A549 (cell line): Measurements from ENCODE around the gene NDUFAF3. TPM values are rescaled to one million over a fixed set of nuclear protein-coding genes. Genes with fewer than 3 reads are reported as not detected.

Experiments used
- ATAC-seq, 2 experiments: fragments of 200-7000 bp in 1 of 2; fragments of >200 bp in 1 of 2; cut with Nextera tagmentation in 1 of 2; cut with Tn5 transposase in 1 of 2; 3 replicates each; pipeline versions ENCODE4 v1.8.0 to v1.9.1; 2018 to 2020; ENCODE audit warnings: mild to moderate bottlenecking in 1 of 2, moderate library complexity in 1 of 2
- CTCF ChIA-PET: fragments of 300-600 bp; sonication (Branson Sonifier 250); formaldehyde crosslinking; extraction: SDS; loops from one replicate; lab custom pipeline; 2021; ENCODE audit warnings: antibody characterized with exemption, inconsistent platforms; lab: Yijun Ruan, JAX
- POLR2A ChIA-PET: fragments of 350-600 bp; formaldehyde crosslinking; extraction: SDS; loops from one replicate; lab custom pipeline; 2021; ENCODE audit warnings: antibody characterized with exemption, inconsistent platforms; lab: Yijun Ruan, JAX
- DNase-seq, 2 experiments: peaks; one replicate each; pipeline versions ENCODE4 v3.0.0 to v3.0.0-alpha.2; 2011 to 2016; ENCODE audit warnings: low read depth in 1 of 2, low spot score in 1 of 2
- FAIRE-seq: peaks from 2 replicates; lab custom pipeline; 2011; peaks lifted over from hg19 to GRCh38; lab: Jason Lieb, UNC
- H3K27ac ChIP-seq, 2 experiments: fragments of >200 bp; sonication (Bioruptor Twin); formaldehyde crosslinking; 3 replicates each; pipeline ENCODE4 v1.5.1; 2016 to 2017
- H3K4me1 ChIP-seq: fragments of >200 bp; sonication (Bioruptor Twin); formaldehyde crosslinking; 3 replicates; pipeline ENCODE4 v1.6.1; 2016
- H3K4me2 ChIP-seq: fragments of >200 bp; sonication (Bioruptor Twin); formaldehyde crosslinking; 3 replicates; pipeline ENCODE4 v1.6.1; 2016
- H3K4me3 ChIP-seq: fragments of >200 bp; sonication (Bioruptor Twin); formaldehyde crosslinking; 3 replicates; pipeline ENCODE4 v1.5.1; 2016
- H3K9me3 ChIP-seq: fragments of >200 bp; sonication (Bioruptor Twin); formaldehyde crosslinking; 3 replicates; pipeline ENCODE4 v1.6.1; 2016
- BCL3 ChIP-seq: fragments of >200 bp; sonication (Bioruptor Twin); formaldehyde crosslinking; IDR thresholded peaks from 3 replicates; pipeline ENCODE4 v1.6.1; 2016
- BHLHE40 ChIP-seq: IDR thresholded peaks from 2 replicates; pipeline ENCODE4 v1.6.1; 2012; ENCODE audit warnings: low read depth, low read length, inconsistent platforms
- CEBPB ChIP-seq, 2 experiments: fragments of >200 bp in 1 of 2; sonication (Bioruptor Twin) in 1 of 2; formaldehyde crosslinking in 1 of 2; IDR thresholded peaks; 2 replicates each; pipeline ENCODE4 v1.6.1; 2012 to 2016
- CHD2 ChIP-seq: fragments of 150-350 bp; IDR thresholded peaks from 2 replicates; pipeline ENCODE4 v1.6.1; 2014; ENCODE audit warnings: low read length; ENCODE audit not compliant: partially characterized antibody
- CTCF ChIP-seq: fragments of >200 bp; sonication (Bioruptor Twin); formaldehyde crosslinking; IDR thresholded peaks from 3 replicates; pipeline ENCODE4 v1.5.1; 2016
- ESRRA ChIP-seq: fragments of 150-350 bp; IDR thresholded peaks from 2 replicates; pipeline ENCODE4 v1.6.1; 2014; ENCODE audit warnings: mild to moderate bottlenecking, low read length, borderline replicate concordance
- FOSB ChIP-seq: fragments of 250-450 bp; sonication (Bioruptor Pico); IDR thresholded peaks from 2 replicates; pipeline ENCODE4 v1.5.0; 2020; ENCODE audit warnings: mild to moderate bottlenecking, moderate library complexity
- HEYL ChIP-seq: fragments of 250-450 bp; sonication (Bioruptor Pico); IDR thresholded peaks from 2 replicates; pipeline ENCODE4 v1.8.0; 2021; ENCODE audit warnings: mild to moderate bottlenecking, moderate library complexity
- HOXB13 ChIP-seq: fragments of 250-450 bp; sonication (Bioruptor Pico); IDR thresholded peaks from 2 replicates; pipeline ENCODE4 v1.5.0; 2020; ENCODE audit warnings: low read depth, mild to moderate bottlenecking, moderate library complexity
- JUN ChIP-seq, 2 experiments: fragments of >200 bp; sonication (Bioruptor Twin); formaldehyde crosslinking; IDR thresholded peaks; 2 replicates in 1 of 2; 3 replicates in 1 of 2; pipeline ENCODE4 v1.6.1; 2016 to 2017
- MAX ChIP-seq: IDR thresholded peaks from 2 replicates; pipeline ENCODE4 v1.6.1; 2012
- MAZ ChIP-seq: fragments of 150-350 bp; IDR thresholded peaks from 2 replicates; pipeline ENCODE4 v1.6.1; 2014; ENCODE audit warnings: antibody characterized with exemption, low read depth, low read length, borderline replicate concordance
- MYC ChIP-seq: IDR thresholded peaks from 2 replicates; pipeline ENCODE4 v1.6.1; 2012; ENCODE audit warnings: mild to moderate bottlenecking, inconsistent platforms, low read length, improper control_type of control experiment, borderline replicate concordance
- NR3C1 ChIP-seq: fragments of >200 bp; sonication (Bioruptor Twin); formaldehyde crosslinking; IDR thresholded peaks from 3 replicates; pipeline ENCODE4 v1.6.1; 2017
- PHF8 ChIP-seq: fragments of 200-600 bp; sonication (generic); IDR thresholded peaks from 2 replicates; pipeline ENCODE4 v1.6.1; 2016; ENCODE audit warnings: low read depth, mild to moderate bottlenecking, antibody characterized with exemption, moderate library complexity, borderline replicate concordance
- RAD21 ChIP-seq, 2 experiments: fragments of >200 bp in 1 of 2; sonication (Bioruptor Twin) in 1 of 2; formaldehyde crosslinking in 1 of 2; IDR thresholded peaks in 1 of 2; conservative IDR thresholded peaks in 1 of 2; 2 replicates in 1 of 2; 3 replicates in 1 of 2; pipeline ENCODE4 v1.6.1; 2012 to 2018; ENCODE audit warnings: inconsistent platforms in 1 of 2
- RCOR1 ChIP-seq: fragments of 150-350 bp; IDR thresholded peaks from 2 replicates; pipeline ENCODE4 v1.6.1; 2014; ENCODE audit warnings: antibody characterized with exemption, low read length, low read depth
- USF2 ChIP-seq: fragments of 450-650 bp; IDR thresholded peaks from 2 replicates; pipeline ENCODE4 v1.6.1; 2014; ENCODE audit warnings: antibody characterized with exemption
- ZSCAN20 ChIP-seq: fragments of 250-450 bp; sonication (Bioruptor Pico); IDR thresholded peaks from 2 replicates; pipeline ENCODE4 v1.8.0; 2022; ENCODE audit warnings: mild to moderate bottlenecking, moderate library complexity
- WGBS: methylation state at CpG from one replicate; pipeline ENCODE4 v1.1.6; 2017; ENCODE audit errors: missing lambda C conversion rate; 5-methylcytosine and 5-hydroxymethylcytosine counted together
- polyA plus RNA-seq, 4 experiments: library from polyadenylated mRNA; depleted of rRNA in 3 of 4; stranded (reverse); fragments of >200 nt; fragmentation: RNase III in 1 of 4; extraction: RNeasy Plus Mini Kit Qiagen cat#74134 plus additional on column Dnase treatment in 1 of 4; gene quantifications; 2 replicates in 3 of 4; 3 replicates in 1 of 4; pipeline ENCODE4 v1.2.3, GENCODE V29; 2011 to 2017
- TF ChIP-seq, protein P1 (sequence below): fragments of 150-350 bp; IDR thresholded peaks from 2 replicates; pipeline ENCODE4 v1.6.1; 2014; ENCODE audit warnings: low read depth, mild to moderate bottlenecking, low read length
- TF ChIP-seq, protein P2 (sequence below): IDR thresholded peaks from 2 replicates; pipeline ENCODE4 v1.6.1; 2012; ENCODE audit warnings: low read depth, borderline replicate concordance

The NDUFAF3 gene
- polyA plus RNA-seq, 2 of the 4 experiments (the other 2 are of a cell fraction) = 44.3 to 71.4 TPM

DNA sequence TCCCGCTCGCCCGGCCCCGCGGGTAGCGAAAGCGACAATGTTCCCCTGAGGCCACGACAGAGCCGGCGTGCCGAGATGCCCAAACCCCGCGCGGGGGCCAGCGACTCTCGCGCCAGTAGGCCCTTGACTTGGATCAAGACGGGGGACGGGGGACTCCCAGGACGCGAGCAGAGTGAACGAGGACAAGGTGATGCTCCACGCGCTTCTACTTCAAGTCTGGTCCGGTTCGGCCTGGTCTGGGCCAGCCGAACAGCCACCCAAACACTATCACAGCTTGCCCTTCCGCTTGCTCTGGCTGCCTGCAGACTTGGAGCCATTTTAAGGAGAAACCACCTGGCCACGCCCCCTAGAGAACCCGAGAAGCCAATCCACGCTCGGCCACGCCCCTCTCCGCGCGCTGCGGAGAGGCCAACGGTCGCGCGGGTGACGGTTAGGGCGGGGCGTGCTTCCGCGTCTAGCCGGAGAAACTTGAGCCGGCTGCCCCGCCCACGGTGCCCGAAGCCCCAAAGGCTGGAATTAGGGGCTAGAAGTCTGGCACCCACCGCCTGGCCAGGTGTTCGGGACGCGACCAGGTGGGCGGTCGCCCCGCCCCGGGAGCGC lies 608 bp upstream of the NDUFAF3 start (continued):
- TF ChIP-seq BCL3 (peak; percentile 99), FOSB (CRISPR knock-in tag) (no peak), NR3C1 (no peak), JUN (IDR thresholded peaks at IDR 0.05) (peak; percentile 79 to 85; a peak in 3 of 5 replicates), CEBPB (IDR thresholded peaks at IDR 0.05) (no peak), BHLHE40 (no peak), MAX (peak; percentile 75), PHF8 (peak; percentile 81), CHD2 (no peak), MAZ (0 out of 2 replicates have a peak, but pooled peaks have one; percentile 39), CTCF (no peak), HEYL (no peak), RCOR1 (no peak)
- TF ChIP-seq, protein P1, sequence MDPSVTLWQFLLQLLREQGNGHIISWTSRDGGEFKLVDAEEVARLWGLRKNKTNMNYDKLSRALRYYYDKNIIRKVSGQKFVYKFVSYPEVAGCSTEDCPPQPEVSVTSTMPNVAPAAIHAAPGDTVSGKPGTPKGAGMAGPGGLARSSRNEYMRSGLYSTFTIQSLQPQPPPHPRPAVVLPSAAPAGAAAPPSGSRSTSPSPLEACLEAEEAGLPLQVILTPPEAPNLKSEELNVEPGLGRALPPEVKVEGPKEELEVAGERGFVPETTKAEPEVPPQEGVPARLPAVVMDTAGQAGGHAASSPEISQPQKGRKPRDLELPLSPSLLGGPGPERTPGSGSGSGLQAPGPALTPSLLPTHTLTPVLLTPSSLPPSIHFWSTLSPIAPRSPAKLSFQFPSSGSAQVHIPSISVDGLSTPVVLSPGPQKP = no peak
- TF ChIP-seq, protein P2, sequence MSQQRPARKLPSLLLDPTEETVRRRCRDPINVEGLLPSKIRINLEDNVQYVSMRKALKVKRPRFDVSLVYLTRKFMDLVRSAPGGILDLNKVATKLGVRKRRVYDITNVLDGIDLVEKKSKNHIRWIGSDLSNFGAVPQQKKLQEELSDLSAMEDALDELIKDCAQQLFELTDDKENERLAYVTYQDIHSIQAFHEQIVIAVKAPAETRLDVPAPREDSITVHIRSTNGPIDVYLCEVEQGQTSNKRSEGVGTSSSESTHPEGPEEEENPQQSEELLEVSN = peak; percentile 38; the same call in 1 of the 2 replicates

GRCh38 chr3:49022688-49023171 lies 809 bp downstream of the NDUFAF3 start:
- peak overlapping the region; percentile 98 to 100 for H3K27ac ChIP-seq
- CTCF ChIA-PET = interaction anchor here (0.9 to 30.1 kb wide), 16 partner anchors 8 to 426 kb away, joined by 3 to 385 read pairs (median 5); partner anchors contain the start of genes P4HTM and WDR6
- peak in 1 of 2 experiments; percentile 1; a peak in 1 of 6 replicates for ATAC-seq
- H3K4me2 ChIP-seq = peak overlapping the region; percentile 82
- H3K4me3 ChIP-seq = peak overlapping the region; percentile 76
- H3K4me1 ChIP-seq = peaks cover 28% of the 10 kb centered on the region
- no peaks in the 10 kb centered on the region for H3K9me3 ChIP-seq
- FAIRE-seq = no peak
- DNase-seq = peak in 1 of 2 experiments; percentile 41
- POLR2A ChIA-PET = interaction anchor here (1.7 to 4.6 kb wide), 5 partner anchors 16 to 426 kb away, joined by 5 to 57 read pairs (median 6); partner anchors contain the start of genes LAMB2, QRICH1 and WDR6
- no peak for TF ChIP-seq ESRRA
- no peak for TF ChIP-seq RAD21 (conservative IDR thresholded peaks at IDR 0.05 in 1 of 2, IDR thresholded peaks at IDR 0.05 in 1 of 2)
- TF ChIP-seq RCOR1 = no peak
- TF ChIP-seq MAZ = no peak
- TF ChIP-seq HOXB13 (CRISPR knock-in tag) = no peak
- no peak for TF ChIP-seq ZSCAN20 (CRISPR knock-in tag)
- TF ChIP-seq BCL3 = no peak
- TF ChIP-seq USF2 = no peak
- no peak for TF ChIP-seq MYC
- WGBS = 10% methylated on average over 1 of the region's 12 CpGs
